GM18526 (cell line): ENCODE results near the gene GLB1L2.

Source experiments
- POLR2A ChIP-seq: IDR thresholded peaks from 3 replicates; pipeline ENCODE4 v1.6.1; 2011; ENCODE audit not compliant: insufficient read length; ENCODE audit errors: extremely low read depth

Gene GLB1L2

DNA sequence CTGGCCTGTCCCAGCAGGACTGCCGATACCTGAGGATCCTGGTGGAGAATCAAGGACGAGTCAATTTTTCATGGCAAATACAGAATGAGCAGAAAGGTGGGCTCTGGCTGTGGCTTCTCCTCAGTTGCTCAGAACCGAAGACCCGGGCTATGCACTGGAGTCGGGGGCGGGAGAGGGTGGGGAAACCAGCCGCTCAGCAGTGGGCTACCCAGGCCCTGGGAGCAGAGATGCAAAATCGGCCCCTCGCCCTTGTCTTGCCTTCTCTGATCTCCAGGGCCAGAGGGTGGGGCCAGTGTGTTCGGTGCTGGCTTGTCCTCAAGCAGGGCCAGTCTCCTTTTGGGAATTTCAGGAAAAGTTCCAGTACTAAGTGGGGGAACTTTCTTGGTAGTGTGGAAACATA, 18.4 kb upstream of the GLB1L2 start:
- TF ChIP-seq POLR2A: no peak

DNA sequence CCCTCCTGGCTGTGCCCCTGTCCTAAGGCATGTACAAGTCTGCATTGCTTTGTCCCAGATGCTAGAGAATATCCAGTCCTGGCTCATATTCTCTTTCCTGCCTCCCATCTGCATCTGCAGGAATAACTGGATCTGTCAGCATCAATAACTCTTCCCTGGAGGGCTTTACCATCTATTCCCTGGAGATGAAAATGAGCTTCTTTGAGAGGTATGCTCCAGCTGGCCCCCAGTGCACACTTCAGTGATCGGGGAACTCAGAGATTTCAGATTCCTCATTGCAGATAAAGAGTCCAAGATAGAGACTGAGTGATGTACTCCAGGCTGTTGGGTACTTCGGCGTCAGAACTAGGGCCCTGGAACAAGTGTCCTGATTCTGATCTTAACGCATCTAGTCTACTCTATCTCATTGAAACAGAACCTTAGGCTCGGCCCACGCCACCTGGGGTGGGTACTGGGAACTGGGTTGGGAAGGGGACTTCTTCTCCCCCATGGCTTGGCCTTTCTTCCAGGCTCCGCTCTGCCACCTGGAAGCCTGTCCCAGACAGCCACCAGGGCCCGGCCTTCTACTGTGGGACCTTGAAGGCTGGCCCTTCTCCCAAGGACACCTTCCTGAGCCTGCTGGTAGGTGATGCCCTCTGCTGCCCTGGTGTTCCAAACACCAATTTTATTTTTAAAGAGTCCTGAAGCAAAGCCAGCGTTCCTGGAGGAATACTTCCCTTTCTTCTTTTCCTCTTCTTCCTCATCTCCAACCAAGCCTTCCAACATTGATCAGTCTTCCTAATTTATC, 17.8 kb upstream of the GLB1L2 start:
- TF ChIP-seq POLR2A: no peak

DNA sequence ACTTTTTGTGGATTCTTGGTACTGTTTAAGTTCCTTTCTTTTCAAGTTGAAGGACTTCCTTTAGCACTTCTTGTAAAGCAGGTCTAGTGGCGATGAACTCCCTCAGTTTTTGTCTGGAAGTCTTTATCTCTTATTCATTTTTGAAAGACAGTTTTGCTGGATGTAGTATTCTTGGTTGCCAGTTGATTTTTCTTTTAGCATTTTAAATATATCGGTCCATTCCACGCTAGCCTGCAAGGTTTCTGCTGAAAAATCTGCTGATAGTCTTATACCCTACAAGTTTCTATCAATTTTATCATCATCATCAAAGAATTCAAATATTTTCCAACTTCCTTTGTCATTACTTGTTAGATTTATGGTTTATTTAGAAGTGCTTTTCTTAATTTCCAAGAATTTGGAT, 14.7 kb upstream of the GLB1L2 start:
- no peak for TF ChIP-seq POLR2A

DNA sequence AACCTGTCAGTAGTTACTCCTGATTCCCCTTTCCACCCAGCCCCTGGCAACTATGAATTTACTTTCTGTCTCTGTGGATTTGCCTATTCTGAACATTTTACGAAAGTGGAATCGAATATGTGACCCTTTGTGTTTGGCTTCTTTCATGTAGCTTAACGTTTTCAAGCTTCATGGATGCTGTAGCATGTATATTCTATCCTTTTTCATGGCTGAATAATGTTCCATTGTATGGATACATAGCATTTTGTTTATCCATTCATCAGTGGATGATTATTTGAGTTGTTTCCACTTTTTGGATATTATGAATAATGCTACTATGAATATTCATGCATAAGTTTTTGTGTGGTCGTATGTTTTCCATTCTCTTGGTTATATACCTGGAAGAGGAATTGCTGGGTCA, 9.2 kb upstream of the GLB1L2 start:
- no peak for TF ChIP-seq POLR2A

DNA sequence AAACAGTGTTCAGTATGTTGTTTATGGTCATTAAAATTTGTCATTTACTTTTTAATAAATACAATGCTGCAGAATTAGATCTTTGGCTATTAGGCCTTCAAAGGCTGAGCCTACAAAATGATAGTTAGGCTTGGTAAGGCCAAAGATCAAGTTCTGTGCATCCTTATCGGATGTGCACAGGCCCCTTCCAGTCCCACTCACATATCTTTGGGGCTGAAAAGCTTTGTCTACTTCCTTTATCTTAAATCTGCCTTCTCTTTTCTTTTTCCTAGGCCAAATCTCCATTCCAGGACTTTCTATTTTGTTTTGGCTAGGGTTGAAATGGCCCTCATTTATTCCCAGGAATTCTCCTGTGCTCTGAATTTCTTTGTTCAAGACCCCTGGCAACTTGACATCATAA, 3.4 kb upstream of the GLB1L2 start:
- no peak for TF ChIP-seq POLR2A

DNA sequence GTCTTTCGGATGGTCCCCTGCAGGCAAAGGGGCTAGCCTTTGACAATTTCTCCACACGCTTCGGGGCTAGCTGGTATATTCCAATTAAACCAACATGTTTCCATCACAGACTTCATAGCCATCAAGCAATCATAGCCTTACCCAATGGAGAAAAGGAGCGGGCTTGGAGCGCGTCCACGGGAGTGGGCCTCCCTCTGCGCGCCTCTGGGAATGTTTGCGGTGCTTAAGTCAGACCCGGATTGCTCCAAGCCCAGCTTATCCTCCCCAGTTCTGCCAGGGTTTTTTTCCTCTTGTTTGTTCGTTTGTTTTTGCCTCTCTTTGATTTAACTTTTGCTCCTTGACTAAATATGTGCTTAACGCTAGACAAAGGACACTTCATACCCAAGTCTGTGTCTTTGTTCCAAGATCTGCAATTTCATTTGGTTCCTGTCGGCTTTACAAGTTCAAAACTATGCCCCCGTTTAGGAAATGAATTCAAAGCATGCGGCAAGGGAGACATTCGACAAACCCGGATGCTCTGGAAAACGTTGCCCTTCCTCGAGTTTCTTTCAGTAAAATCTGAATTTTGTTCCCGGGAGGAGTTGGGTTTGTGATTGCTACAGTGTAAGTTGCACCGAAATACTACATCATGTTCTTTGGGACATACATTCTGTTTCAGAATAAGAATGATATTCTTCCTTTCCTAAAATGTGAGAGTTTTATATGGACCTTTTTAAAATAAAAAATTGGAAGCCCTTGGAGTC, 1.0 kb upstream of the GLB1L2 start:
- no peak for TF ChIP-seq POLR2A

DNA sequence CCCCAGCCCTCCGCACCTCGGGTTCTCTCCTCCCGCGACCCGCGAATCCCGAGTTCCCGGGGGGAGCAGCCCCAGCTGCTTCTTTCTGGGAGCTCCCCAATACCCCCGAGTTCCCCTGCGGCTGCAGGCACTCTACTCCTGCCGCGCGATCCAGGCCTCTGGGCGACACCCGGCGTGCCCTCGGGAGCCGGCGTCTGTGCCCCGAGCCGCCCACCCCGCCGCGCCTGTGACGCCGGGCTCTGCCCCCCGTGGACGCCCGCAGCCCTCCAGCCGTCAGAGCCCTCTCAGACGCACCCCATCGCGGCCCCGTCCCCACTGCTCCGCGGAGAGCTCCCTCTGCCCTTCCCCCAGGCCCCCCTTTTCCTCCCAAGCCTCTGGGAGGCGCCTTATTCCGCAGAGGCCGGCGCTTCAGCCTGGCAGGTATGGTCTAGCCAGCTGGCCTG, 422 bp downstream of the GLB1L2 start:
- TF ChIP-seq POLR2A: no peak

DNA sequence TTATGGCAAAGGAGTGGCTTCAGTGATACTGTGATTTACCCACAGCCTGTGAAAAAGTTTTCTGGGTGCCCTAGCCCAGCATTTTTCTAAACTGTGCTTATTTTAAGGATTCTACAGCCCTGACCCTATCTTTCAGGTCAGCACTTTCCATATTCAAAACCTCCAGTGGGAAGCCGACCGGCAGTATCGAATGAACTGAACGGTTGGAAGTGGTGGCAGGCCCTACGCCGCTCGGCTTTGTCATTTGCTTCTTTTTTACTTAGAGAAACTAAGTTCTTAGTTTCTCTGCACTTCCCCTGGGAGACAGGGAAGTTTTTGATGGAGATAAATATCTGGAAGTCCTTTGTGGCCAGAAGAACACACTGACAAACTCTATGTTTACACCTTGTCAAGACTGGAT, 994 bp downstream of the GLB1L2 start:
- TF ChIP-seq POLR2A: no peak

DNA sequence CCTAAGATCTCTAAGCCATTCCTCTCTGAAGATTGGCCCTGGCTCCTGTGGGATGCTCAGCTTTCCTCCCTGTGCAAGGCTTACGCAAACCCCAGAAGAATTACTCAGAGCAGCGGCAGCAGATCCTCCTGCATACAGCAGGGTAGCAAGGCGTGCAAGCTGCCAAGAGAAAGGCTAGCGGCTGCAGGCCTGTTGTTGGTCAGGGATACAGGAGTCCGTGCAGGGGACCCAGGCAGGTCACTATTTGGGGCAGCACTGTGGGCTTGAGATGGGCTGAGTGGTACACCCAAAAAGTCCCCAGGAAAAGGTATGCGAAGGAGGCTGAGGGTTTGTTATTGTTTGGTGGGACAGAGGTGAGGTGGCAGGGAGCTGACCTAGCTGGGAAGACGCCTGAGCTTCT, 1.5 kb downstream of the GLB1L2 start:
- TF ChIP-seq POLR2A: no peak

DNA sequence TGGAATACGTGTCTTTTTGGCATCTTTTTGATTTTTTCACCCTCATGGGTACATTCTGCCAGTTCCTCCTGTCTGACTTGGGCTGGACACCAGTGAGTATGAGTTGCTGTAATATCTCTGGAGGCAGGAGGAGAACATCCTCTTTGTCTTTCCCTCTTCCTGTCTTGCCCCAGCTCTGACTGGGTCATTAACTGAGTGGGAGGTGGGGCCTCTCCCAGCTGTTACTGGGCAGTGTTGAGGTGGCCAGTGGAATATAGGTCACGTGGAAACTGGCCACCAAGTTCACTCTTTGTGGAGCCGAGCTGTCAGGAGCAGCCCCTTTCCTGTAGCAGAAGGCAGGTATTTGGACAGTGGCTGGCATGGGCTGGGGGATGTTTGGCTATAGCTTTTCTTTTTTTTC, 2.2 kb downstream of the GLB1L2 start:
- TF ChIP-seq POLR2A: no peak

DNA sequence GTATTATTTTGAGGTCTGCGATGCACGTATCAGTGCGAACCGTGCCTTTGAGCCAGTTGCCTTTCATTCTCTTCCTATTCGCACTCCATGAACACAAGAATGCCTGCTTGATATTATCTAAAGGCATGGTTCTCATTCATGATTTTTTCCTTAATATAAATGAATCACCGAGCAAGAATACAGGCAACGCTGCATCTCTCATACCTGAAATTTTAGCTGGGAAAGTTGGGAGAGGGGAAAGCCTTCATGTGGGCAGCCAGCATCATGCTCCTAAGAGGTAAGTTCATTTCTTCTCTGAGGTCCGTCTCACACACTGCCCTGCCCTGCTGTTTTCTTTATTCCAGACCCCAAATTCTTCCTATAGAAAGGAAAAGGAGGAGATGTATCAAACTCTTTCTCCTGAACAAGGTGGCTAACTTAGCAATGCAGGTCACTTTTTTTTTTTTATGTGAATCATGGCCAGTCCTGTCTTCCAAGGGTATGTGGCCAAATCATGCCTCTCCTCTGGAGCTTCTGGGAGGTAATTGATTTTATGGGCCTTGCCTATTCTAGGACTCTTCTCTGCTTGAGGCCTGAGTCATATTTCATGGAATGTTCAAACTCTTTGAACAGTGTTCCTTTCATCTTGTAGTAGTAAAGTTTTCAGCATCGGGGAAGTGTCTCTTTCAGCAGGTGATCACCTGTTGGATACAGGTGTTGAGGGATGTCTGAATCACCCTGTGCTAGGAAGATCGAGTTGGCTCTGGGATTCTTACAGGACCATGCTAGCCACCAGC, 3.2 kb downstream of the GLB1L2 start:
- no peak for TF ChIP-seq POLR2A

DNA sequence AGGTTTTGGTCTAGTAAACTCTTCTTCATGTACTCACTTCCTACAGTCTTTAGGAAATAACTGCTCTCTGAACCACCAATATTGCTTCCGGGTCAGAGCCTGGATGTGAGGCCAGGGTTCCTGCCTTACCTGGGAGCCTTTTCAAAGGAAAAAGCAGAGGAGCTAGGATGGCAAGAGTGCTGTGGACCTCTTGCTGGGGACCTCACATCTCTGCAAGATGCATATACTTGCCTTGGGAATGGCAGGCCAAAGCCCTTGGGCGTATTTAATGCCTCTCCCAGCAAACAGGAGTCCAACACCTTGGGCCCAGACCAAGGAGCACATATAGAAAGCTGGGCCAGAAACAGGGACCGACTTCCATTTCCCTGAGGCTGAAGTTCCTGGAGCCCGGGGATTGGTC, 5.3 kb downstream of the GLB1L2 start:
- no peak for TF ChIP-seq POLR2A

DNA sequence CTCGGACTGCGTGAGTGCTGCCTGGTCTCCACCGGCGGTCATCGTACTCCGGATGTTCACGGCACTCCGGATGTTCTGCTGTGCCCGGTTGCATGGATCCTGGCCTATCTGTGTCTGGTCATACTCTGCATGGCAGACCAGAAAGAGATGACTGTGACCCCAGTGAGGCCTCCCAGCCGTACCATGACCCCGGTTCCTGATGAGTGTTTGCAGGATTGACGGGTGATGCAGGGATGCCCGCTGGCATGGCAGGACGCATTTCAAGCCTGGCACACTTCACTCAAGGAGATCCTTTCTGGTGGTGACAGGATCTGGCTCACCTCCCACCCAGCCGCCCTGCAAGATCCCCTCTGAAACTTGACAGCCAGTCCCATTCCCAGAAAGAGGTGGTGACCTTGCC, 6.3 kb downstream of the GLB1L2 start:
- no peak for TF ChIP-seq POLR2A

DNA sequence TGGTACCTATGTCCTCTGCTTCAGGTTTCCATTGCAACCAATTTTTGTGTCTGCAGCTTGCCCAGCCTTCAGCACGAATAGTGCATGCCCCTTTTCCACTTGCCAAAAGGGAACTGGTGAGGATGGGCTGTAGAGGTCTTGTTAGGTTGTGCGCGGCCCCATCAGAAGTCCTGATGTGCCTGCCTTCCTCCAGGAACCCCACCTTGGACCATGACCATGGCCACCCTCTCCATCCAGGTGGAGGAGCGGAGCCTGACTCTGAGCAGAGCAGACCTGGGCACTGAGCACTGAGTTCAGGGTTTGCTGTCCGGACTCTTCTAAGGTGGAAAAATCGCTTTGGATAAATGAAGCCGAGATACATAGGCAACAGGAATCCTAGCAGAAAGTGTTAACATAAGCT, 6.9 kb downstream of the GLB1L2 start:
- no peak for TF ChIP-seq POLR2A

DNA sequence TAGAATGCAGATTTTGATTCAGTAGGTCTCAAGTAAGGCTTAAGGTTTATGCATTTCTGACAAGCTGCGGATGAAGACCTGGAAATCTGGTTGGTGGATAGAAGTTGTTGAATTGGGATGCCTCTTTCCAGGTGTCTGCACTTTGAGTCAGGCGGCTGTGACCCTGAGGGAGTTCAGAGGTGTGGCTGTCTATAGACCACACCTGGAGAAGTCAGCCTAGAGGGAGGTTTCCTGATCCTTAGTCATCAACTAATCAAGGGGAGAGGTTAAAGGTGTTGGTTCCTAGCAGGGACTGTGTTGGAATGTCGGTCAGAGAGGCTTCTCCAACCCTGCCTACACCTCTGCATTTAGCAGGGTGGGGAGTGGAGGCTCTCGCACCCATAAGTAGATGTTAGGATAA, 8.0 kb downstream of the GLB1L2 start:
- TF ChIP-seq POLR2A: no peak
